ENCODE measurements around the gene SARS1. TPM values are rescaled to one million over a fixed set of nuclear protein-coding genes. Genes with fewer than 3 reads are reported as not detected.

Gene SARS1
- total RNA-seq, 1 experiment from 2014 or later, result 492 TPM

DNA sequence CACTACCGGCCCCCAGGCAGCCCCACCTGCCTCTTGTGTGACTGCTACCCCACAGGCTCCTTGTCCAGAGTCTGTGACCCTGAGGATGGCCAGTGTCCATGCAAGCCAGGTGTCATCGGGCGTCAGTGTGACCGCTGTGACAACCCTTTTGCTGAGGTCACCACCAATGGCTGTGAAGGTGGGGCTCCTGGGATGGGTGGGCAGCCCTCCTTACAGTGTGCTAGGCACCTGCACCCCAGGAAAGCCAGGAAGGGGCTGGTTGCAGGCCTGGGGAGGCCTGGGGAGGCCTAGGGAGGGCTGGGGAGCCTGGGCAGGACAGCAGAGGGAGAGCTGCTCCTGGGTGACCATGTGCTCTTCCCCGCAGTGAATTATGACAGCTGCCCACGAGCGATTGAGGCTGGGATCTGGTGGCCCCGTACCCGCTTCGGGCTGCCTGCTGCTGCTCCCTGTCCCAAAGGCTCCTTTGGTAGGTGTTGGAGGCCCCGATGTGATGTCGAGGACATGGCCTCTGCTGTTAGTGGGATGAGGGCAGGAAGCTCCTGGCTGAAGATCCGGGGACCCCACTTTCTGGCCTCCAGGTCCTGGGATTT lies 52.1 kb downstream of the SARS1 start:
- no peaks in the 10 kb centered on the region for H3K9me3 Mint-ChIP-seq (ENCODE audit: unreplicated experiment)
- H3K36me3 Mint-ChIP-seq (ENCODE audit: insufficient read depth, unreplicated experiment), result peaks cover 11% of the 10 kb centered on the region
- H3K4me1 Mint-ChIP-seq (ENCODE audit: insufficient read depth, unreplicated experiment), result peaks cover 24% of the 10 kb centered on the region
- H3K27ac Mint-ChIP-seq (ENCODE audit: low read depth, unreplicated experiment), result no peak overlapping the region
- DNase-seq (ENCODE audit: unreplicated experiment), result no peak
- no peak overlapping the region for H3K4me3 Mint-ChIP-seq (ENCODE audit: unreplicated experiment)
- TF ChIP-seq, protein P1, sequence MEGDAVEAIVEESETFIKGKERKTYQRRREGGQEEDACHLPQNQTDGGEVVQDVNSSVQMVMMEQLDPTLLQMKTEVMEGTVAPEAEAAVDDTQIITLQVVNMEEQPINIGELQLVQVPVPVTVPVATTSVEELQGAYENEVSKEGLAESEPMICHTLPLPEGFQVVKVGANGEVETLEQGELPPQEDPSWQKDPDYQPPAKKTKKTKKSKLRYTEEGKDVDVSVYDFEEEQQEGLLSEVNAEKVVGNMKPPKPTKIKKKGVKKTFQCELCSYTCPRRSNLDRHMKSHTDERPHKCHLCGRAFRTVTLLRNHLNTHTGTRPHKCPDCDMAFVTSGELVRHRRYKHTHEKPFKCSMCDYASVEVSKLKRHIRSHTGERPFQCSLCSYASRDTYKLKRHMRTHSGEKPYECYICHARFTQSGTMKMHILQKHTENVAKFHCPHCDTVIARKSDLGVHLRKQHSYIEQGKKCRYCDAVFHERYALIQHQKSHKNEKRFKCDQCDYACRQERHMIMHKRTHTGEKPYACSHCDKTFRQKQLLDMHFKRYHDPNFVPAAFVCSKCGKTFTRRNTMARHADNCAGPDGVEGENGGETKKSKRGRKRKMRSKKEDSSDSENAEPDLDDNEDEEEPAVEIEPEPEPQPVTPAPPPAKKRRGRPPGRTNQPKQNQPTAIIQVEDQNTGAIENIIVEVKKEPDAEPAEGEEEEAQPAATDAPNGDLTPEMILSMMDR (IDR thresholded peaks at IDR 0.05; ENCODE audit: unreplicated experiment), result no peak
- CTCF ChIA-PET, result interaction anchor here (0.5 to 4.0 kb wide), 10 partner anchors 10 to 512 kb away, joined by 3 to 43 read pairs (median 5); partner anchors contain the start of genes PSRC1 and SORT1
- POLR2A ChIA-PET, result interaction anchor here (0.5 to 5.9 kb wide), 4 partner anchors 41 to 210 kb away, joined by 3 to 28 read pairs (median 4); partner anchors contain the start of gene SORT1
- no peaks in the 10 kb centered on the region for H3K27me3 Mint-ChIP-seq (ENCODE audit: insufficient read depth, unreplicated experiment)
- intact Hi-C loops (cut with micrococcal nuclease), result no loop called here
- no TSS peak for BruUV-seq (replicated peaks)

DNA sequence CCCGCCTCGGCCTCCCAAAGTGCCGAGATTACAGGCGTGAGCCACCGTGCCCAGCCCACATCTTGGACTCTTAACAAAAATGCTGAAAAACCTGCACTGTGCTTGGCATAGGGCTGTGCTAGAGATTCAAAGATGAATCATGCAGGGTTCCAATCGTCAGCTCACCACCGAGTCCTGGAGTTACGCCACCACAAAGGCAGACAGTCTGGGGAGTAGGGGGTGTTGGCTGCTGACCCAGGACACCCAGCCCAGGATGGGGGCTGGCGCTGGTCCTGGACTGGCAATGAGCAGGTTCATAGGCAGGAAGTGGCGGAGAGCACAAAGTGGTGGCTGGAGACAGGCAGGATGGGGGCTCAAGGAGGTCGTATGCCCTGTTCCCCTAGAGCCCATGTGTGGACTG lies 53.2 kb downstream of the SARS1 start:
- DNase-seq (ENCODE audit: unreplicated experiment), result peak; percentile 80
- intact Hi-C loops (cut with micrococcal nuclease), result no loop called here
- peaks cover 24% of the 10 kb centered on the region for H3K4me1 Mint-ChIP-seq (ENCODE audit: insufficient read depth, unreplicated experiment)
- H3K36me3 Mint-ChIP-seq (ENCODE audit: insufficient read depth, unreplicated experiment), result peaks cover 11% of the 10 kb centered on the region
- H3K27me3 Mint-ChIP-seq (ENCODE audit: insufficient read depth, unreplicated experiment), result no peaks in the 10 kb centered on the region
- H3K27ac Mint-ChIP-seq (ENCODE audit: low read depth, unreplicated experiment), result peak overlapping the region; percentile 76
- TF ChIP-seq, protein P1 (IDR thresholded peaks at IDR 0.05; ENCODE audit: unreplicated experiment), result no peak
- CTCF ChIA-PET, result interaction anchor here (0.7 kb wide), 1 partner anchor 602 kb away, joined by 3 read pairs; no protein-coding TSS in a partner anchor
- BruUV-seq (replicated peaks), result no TSS peak
- H3K4me3 Mint-ChIP-seq (ENCODE audit: unreplicated experiment), result peak overlapping the region; percentile 19
- POLR2A ChIA-PET, result interaction anchor here (5.9 kb wide), 1 partner anchor 133 kb away, joined by 28 read pairs; the partner anchor contains the start of gene SORT1
- H3K9me3 Mint-ChIP-seq (ENCODE audit: unreplicated experiment), result no peaks in the 10 kb centered on the region

DNA sequence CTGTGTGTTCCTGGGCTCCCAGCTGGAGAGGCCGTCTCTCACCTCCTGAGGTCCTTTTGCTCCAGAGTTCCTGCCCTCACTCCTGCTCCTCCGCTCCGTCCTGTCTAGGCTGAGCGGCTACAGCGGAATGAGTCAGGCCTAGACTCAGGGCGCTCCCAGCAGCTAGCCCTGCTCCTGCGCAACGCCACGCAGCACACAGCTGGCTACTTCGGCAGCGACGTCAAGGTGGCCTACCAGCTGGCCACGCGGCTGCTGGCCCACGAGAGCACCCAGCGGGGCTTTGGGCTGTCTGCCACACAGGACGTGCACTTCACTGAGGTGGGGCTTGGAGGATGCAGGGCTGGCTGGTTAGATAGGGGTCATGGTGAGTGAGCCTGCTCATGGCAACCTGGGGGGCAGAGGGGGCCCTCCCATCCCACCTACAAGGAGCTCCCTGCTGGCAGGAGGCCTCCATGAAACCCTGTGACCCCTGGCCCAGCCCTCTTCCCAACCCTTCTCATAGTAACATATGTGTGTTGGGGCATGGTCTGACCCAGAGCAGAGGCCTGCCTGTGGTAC lies 54.1 kb downstream of the SARS1 start:
- BruUV-seq (replicated peaks), result no TSS peak
- ChIA-PET CTCF (interaction anchor here (0.6 to 1.9 kb wide), 7 partner anchors 9 to 261 kb away, joined by 3 to 6 read pairs (median 3); no protein-coding TSS in a partner anchor), POLR2A (interaction anchor here (5.9 kb wide), 1 partner anchor 132 kb away, joined by 28 read pairs; the partner anchor contains the start of gene SORT1)
- intact Hi-C loops (cut with micrococcal nuclease), result no loop called here
- H3K4me1 Mint-ChIP-seq (ENCODE audit: insufficient read depth, unreplicated experiment), result peaks cover 24% of the 10 kb centered on the region
- no peak overlapping the region for H3K4me3 Mint-ChIP-seq (ENCODE audit: unreplicated experiment)
- DNase-seq (ENCODE audit: unreplicated experiment), result no peak
- peaks cover 11% of the 10 kb centered on the region for H3K36me3 Mint-ChIP-seq (ENCODE audit: insufficient read depth, unreplicated experiment)
- H3K27me3 Mint-ChIP-seq (ENCODE audit: insufficient read depth, unreplicated experiment), result no peaks in the 10 kb centered on the region
- TF ChIP-seq, protein P1 (IDR thresholded peaks at IDR 0.05; ENCODE audit: unreplicated experiment), result no peak
- peak overlapping the region; percentile 76 for H3K27ac Mint-ChIP-seq (ENCODE audit: low read depth, unreplicated experiment)
- H3K9me3 Mint-ChIP-seq (ENCODE audit: unreplicated experiment), result no peaks in the 10 kb centered on the region

DNA sequence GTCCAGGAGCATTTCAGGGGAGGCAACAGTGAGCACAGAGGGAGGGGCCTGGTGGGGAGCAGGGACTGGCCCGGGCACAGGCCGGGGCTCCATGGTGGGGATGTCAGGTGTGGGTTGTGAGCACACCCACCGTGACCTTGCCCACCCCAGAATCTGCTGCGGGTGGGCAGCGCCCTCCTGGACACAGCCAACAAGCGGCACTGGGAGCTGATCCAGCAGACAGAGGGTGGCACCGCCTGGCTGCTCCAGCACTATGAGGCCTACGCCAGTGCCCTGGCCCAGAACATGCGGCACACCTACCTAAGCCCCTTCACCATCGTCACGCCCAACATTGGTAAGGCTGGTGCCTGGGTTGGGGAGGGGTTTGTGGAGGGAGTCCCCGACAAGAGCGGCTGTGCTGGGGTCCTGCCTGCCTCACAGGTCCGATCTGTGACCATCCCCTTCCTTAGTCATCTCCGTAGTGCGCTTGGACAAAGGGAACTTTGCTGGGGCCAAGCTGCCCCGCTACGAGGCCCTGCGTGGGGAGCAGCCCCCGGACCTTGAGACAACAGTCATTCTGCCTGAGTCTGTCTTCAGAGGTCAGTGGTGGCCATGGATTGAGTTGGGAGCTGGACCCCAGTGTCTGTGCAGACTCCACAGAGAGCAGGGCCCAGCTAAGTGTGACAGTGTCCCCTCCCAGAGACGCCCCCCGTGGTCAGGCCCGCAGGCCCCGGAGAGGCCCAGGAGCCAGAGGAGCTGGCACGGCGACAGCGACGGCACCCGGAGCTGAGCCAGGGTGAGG lies 54.9 kb downstream of the SARS1 start:
- Mint-ChIP-seq H3K27ac (ENCODE audit: low read depth, unreplicated experiment) (no peak overlapping the region), H3K36me3 (ENCODE audit: insufficient read depth, unreplicated experiment) (peaks cover 18% of the 10 kb centered on the region)

More for the DNA sequence above, 54.9 kb downstream of the SARS1 start:
- Mint-ChIP-seq H3K4me1 (ENCODE audit: insufficient read depth, unreplicated experiment) (peaks cover 20% of the 10 kb centered on the region), H3K9me3 (ENCODE audit: unreplicated experiment) (no peaks in the 10 kb centered on the region), H3K4me3 (ENCODE audit: unreplicated experiment) (no peak overlapping the region), H3K27me3 (ENCODE audit: insufficient read depth, unreplicated experiment) (no peaks in the 10 kb centered on the region)
- no TSS peak for BruUV-seq (replicated peaks)
- ChIA-PET CTCF (interaction anchor here (0.8 to 1.9 kb wide), 8 partner anchors 9 to 263 kb away, joined by 3 to 12 read pairs (median 4); no protein-coding TSS in a partner anchor), POLR2A (no interaction called here)
- TF ChIP-seq, protein P1 (IDR thresholded peaks at IDR 0.05; ENCODE audit: unreplicated experiment), result no peak
- intact Hi-C loops (cut with micrococcal nuclease), result no loop called here
- no peak for DNase-seq (ENCODE audit: unreplicated experiment)

Data from MCF 10A (cell line).